ENCODE data around the gene FAF2. TPM values are rescaled to one million over a fixed set of nuclear protein-coding genes. Genes with fewer than 3 reads are reported as not detected.

Gene FAF2
- total and polyA plus RNA-seq, 4 donors: 12.7 to 28.3 (median 16.5) TPM

- no peak for TF ChIP-seq REST (IDR thresholded peaks at IDR 0.05)
- TF ChIP-seq CTCF (IDR thresholded peaks at IDR 0.05; ENCODE audit: low read depth, low read length, missing input control): no peak
- no peak for TF ChIP-seq YY1 (IDR thresholded peaks at IDR 0.05)
These were observed 2.0 kb upstream of the FAF2 start (continued) for GRCh38 chr5:176446028-176446665.

GRCh38 chr5:176446884-176447590 lies 1.1 kb upstream of the FAF2 start:
- peaks cover 0 to 23% (median 13%) of the 10 kb centered on the region in 4 donors for H3K4me1 ChIP-seq (ENCODE audit: control insufficient read depth in 4 of 4, insufficient read depth in 4 of 4, low read length in 3 of 4)
- WGBS: 26% methylated on average over 27 of the region's 27 CpGs
- DNase-seq (ENCODE audit: low spot score): peak; percentile 43

GRCh38 chr5:176447591-176447977 lies 601 bp upstream of the FAF2 start:
- Histone ChIP-seq H3K27me3 (ENCODE audit: control insufficient read depth in 4 of 4, insufficient read depth in 4 of 4, low read length in 3 of 4) (no peaks in the 10 kb centered on the region), H3K4me1 (ENCODE audit: control insufficient read depth in 4 of 4, insufficient read depth in 4 of 4, low read length in 3 of 4) (peaks cover 0 to 23% (median 13%) of the 10 kb centered on the region in 4 donors), H3K4me3 (ENCODE audit: low read depth in 1 of 3, low read length in 3 of 3) (peak overlapping the region; percentile 56 to 86 (median 80)), H3K36me3 (ENCODE audit: control insufficient read depth in 4 of 4, insufficient read depth in 3 of 4, low read depth in 1 of 4, low read length in 3 of 4) (peaks cover 0 to 2% (median under 1%) of the 10 kb centered on the region in 4 donors), H3K9ac (ENCODE audit: low read depth in 1 of 2, low read length in 2 of 2) (peak overlapping the region; percentile 69 to 92), H3K9me3 (ENCODE audit: control insufficient read depth in 4 of 4, low read length in 3 of 4) (no peaks in the 10 kb centered on the region), H3K27ac (ENCODE audit: low read depth in 1 of 2, low read length in 2 of 2) (peak overlapping the region; percentile 96 to 97)
- under 1% methylated on average over 34 of the region's 34 CpGs for whole genome bisulfite sequencing
- DNase-seq (ENCODE audit: low spot score): no peak
- no peak for TF ChIP-seq MAX (IDR thresholded peaks at IDR 0.05)
- no peak for TF ChIP-seq HNF4G (IDR thresholded peaks at IDR 0.05)
- TF ChIP-seq YY1 (IDR thresholded peaks at IDR 0.05): peak; percentile 21
- peak; percentile 58 for TF ChIP-seq TAF1 (conservative IDR thresholded peaks at IDR 0.05)
- no peak for TF ChIP-seq ATF3 (IDR thresholded peaks at IDR 0.05)
- TF ChIP-seq GABPA (IDR thresholded peaks at IDR 0.05 in 1 of 2, conservative IDR thresholded peaks at IDR 0.05 in 1 of 2): no peak
- no peak for TF ChIP-seq EGR1 (IDR thresholded peaks at IDR 0.05; ENCODE audit: low read depth in 2 of 2)
- TF ChIP-seq REST (IDR thresholded peaks at IDR 0.05): no peak
- TF ChIP-seq JUND (IDR thresholded peaks at IDR 0.05): no peak
- no peak for TF ChIP-seq NR2F2 (IDR thresholded peaks at IDR 0.05)

More at GRCh38 chr5:176446884-176447590, 1.1 kb upstream of the FAF2 start:
- H3K27ac ChIP-seq (ENCODE audit: low read depth in 1 of 2, low read length in 2 of 2): peak overlapping the region; percentile 96 to 97
- no peak for TF ChIP-seq CTCF (IDR thresholded peaks at IDR 0.05; ENCODE audit: low read depth, low read length, missing input control)
- no peak for TF ChIP-seq SP1 (IDR thresholded peaks at IDR 0.05)
- TF ChIP-seq JUND (IDR thresholded peaks at IDR 0.05): no peak
- H3K36me3 ChIP-seq (ENCODE audit: control insufficient read depth in 4 of 4, insufficient read depth in 3 of 4, low read depth in 1 of 4, low read length in 3 of 4): peaks cover 0 to 2% (median 0%) of the 10 kb centered on the region in 4 donors
- peak overlapping the region; percentile 69 to 92 for H3K9ac ChIP-seq (ENCODE audit: low read depth in 1 of 2, low read length in 2 of 2)
- H3K27me3 ChIP-seq (ENCODE audit: control insufficient read depth in 4 of 4, insufficient read depth in 4 of 4, low read length in 3 of 4): no peaks in the 10 kb centered on the region
- H3K4me3 ChIP-seq (ENCODE audit: low read depth in 1 of 3, low read length in 3 of 3): peak overlapping the region; percentile 56 to 86 (median 80)
- no peaks in the 10 kb centered on the region for H3K9me3 ChIP-seq (ENCODE audit: control insufficient read depth in 4 of 4, low read length in 3 of 4)

Data from liver (tissue), 9 donors.